ENCODE measurements around the gene CCDC137.

The CCDC137 gene

DNA sequence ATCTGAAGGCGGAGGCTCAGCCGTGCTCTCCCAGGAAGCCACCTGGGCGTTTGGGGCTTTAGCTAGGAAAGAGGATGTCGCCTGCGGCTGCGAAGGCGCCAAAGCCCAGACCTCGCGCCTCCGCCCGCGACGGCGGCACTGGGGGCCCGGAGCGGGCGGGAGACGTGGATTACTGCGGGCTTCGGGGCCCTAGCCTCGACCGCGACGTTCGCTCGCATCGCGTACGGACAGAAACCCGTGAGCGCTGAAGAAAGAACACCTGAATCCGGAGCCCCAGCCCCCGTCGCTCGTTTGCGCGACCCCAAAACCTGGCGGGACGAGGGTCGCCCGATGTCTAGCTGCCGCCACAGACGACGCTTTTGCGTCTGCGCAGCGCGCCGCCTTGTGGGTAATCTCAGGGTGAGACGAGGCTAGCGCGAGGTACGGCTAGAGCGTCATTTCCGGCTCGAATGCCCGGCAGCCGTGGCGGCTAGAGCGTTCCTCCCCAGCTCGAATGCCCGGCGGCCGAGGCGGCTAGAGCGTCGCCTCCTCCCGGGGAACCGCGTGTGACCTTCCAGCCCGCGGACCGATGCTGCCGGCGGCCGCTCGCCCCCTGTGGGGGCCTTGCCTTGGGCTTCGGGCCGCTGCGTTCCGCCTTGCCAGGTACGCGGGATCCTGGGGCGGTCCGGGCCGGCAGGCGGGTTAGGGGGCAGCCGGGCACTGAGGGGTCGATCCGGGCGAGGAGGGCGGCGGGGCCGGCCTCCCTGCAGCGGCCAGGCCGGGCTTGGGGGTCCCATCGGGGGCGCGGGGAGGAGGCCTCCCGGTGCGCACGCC is 36.6 kb downstream of the CCDC137 start, which contains the start of gene MRPL12:
TSS of gene MRPL12 (plus strand) at position 434 of the 813 bp plus-strand sequence. CDS start at position 569, 135 bp downstream.
- H3K27ac ChIP-seq = peak within 1 kb of the TSS; percentile 99
- TF ChIP-seq, protein P1, sequence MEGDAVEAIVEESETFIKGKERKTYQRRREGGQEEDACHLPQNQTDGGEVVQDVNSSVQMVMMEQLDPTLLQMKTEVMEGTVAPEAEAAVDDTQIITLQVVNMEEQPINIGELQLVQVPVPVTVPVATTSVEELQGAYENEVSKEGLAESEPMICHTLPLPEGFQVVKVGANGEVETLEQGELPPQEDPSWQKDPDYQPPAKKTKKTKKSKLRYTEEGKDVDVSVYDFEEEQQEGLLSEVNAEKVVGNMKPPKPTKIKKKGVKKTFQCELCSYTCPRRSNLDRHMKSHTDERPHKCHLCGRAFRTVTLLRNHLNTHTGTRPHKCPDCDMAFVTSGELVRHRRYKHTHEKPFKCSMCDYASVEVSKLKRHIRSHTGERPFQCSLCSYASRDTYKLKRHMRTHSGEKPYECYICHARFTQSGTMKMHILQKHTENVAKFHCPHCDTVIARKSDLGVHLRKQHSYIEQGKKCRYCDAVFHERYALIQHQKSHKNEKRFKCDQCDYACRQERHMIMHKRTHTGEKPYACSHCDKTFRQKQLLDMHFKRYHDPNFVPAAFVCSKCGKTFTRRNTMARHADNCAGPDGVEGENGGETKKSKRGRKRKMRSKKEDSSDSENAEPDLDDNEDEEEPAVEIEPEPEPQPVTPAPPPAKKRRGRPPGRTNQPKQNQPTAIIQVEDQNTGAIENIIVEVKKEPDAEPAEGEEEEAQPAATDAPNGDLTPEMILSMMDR (conservative IDR thresholded peaks at IDR 0.05) = no peak
- peak; percentile 84 for TF ChIP-seq ZFX (IDR thresholded peaks at IDR 0.05)

DNA sequence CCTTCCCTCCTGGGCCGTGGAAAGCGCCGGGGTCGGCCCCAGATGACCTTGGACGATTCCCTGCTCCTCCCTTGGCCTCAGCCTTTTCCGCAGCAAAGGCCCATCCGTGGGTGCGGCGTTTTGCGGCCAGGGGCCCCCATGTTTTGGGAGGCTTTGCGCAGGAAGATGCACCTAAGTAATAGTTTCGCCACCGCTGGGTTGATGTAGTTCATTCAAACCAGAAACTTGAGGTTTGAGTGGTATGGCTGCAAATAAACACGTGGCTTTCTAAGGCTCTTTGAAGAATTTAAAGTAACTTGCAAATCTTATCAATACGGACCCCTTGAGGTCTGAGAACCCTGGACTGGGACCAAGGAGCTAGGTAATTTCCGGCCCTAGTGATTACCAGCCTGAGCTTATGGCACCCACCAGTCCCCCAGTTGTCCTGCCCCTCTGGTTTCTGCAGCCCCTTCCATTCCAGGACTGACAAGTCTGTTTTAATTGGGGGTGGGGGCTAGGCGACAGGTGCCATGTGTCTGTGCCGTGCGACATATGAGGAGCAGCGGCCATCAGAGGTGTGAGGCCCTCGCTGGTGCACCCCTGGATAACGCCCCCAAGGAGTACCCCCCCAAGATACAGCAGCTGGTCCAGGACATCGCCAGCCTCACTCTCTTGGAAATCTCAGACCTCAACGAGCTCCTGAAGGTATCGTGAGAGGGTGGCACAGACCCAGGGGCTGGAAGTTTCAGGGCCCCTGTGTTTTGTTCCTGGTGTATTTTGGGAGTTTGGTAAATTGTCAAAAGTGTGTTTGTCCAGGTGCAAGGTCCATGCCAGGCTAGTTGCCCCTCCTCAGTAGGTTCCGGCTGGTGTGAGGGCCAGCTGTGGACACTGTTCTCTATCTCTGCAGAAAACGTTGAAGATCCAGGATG is 37.5 kb downstream of the CCDC137 start:
- H3K27ac ChIP-seq = peak overlapping the region; percentile 99
- TF ChIP-seq, protein P1 (conservative IDR thresholded peaks at IDR 0.05) = no peak
- peak; percentile 78 for TF ChIP-seq ZFX (IDR thresholded peaks at IDR 0.05)

DNA sequence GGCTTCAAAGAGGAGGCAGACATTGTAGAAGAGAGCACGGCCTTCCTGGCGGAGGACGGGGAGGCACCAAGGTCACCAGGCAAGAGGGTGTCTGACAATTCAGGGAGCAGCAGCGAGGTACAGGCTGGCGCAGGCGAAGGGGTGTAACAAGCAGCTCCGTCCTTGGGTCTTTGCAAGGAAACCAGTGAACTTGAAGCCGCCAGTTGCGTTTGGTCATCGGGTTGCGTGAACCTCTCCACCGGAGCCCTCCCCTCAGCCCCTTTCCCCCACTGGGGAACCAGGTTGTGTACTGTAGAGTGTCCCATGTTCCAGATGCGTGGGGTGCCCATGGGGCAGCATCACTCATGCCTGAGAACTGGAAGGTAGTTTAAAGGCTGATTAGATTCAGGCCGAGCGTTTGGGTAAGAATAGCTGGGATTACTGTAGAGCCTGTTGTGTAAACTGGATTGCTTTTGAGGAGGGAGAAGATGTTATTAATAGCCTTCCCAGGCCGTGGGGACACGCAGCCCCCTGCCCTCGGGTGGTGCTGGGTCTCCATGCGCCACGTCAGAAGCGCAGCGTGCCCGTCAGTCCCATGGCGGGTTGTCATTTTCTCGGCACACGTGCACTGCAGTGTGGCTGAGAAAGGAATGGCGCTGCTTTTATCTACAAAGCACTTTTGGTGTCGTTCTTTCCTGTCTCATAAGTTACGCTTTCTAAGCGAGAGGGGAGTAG is 39.1 kb downstream of the CCDC137 start:
- H3K27ac ChIP-seq = no peak overlapping the region
- TF ChIP-seq, protein P1 (conservative IDR thresholded peaks at IDR 0.05) = no peak
- TF ChIP-seq ZFX (IDR thresholded peaks at IDR 0.05) = no peak

DNA sequence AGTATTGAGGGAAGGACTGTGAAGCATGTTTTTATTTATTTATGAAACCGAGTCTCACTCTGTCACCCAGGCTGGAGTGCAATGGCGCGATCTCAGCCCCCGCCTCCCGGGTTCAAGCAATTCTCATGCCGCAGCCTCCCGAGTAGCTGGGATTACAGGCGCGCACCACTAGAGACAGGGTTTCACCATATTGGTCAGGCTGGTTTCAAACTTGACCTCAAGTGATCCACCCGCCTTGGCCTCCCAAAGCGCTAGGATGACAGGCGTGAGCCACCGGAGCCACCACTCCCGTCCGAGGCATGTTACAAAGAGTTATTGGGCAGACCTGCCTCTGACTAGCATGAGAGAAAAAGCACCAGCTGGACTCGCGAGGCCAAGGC is 39.7 kb downstream of the CCDC137 start:
- no peak for TF ChIP-seq ZFX (IDR thresholded peaks at IDR 0.05)
- TF ChIP-seq, protein P1 (conservative IDR thresholded peaks at IDR 0.05) = no peak
- H3K27ac ChIP-seq = no peak overlapping the region

DNA sequence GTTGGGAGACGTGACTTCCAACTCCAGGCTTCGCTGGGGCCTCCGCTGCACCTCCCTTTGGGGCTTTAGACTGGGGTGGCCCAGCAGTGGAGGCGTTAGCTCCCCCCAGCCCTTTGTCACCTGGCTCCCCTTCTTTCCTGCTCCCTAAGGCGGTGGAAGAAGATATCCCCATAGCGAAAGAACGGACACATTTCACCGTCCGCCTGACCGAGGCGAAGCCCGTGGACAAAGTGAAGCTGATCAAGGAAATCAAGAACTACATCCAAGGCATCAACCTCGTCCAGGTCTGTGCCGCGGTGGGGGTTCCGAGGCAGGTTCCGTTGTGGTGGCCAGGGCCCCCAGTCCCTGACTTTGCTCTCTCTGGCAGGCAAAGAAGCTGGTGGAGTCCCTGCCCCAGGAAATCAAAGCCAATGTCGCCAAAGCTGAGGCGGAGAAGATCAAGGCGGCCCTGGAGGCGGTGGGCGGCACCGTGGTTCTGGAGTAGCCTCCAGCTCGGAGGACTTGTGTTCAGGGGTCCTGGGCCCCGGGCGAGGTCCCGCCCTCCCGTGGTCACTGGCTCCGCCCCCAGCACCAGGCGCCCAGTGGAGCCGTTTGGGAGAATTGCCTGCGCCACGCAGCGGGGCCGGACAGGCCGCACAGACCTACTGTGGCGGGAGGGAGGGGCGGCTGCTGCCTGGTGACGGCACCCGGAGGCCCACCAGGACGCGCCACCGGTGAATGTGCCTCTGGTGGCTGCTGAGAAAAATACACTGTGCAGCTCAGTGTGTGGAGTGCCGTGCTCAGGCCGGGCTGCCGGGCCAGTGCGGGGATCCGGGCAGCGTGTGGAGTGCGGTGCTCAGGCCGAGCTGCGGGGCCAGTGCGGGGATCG is 40.5 kb downstream of the CCDC137 start:
- TF ChIP-seq, protein P1 (conservative IDR thresholded peaks at IDR 0.05) = no peak; the same call in 1 of the 2 replicates
- no peak for TF ChIP-seq ZFX (IDR thresholded peaks at IDR 0.05)
- H3K27ac ChIP-seq = no peak overlapping the region
